22Rv1 (cell line): ENCODE results near the gene LETM1.

Source experiments
- ZFX ChIP-seq: fragments of 450-650 bp; IDR thresholded peaks from 2 replicates; pipeline ENCODE4 v1.6.1; 2017; ENCODE audit warnings: antibody characterized with exemption, borderline replicate concordance
- TF ChIP-seq, protein P1 (sequence below): fragments of 450-650 bp; IDR thresholded peaks from 2 replicates; pipeline ENCODE4 v1.5.1; 2017; ENCODE audit warnings: mild to moderate bottlenecking

- TF ChIP-seq, protein P1, sequence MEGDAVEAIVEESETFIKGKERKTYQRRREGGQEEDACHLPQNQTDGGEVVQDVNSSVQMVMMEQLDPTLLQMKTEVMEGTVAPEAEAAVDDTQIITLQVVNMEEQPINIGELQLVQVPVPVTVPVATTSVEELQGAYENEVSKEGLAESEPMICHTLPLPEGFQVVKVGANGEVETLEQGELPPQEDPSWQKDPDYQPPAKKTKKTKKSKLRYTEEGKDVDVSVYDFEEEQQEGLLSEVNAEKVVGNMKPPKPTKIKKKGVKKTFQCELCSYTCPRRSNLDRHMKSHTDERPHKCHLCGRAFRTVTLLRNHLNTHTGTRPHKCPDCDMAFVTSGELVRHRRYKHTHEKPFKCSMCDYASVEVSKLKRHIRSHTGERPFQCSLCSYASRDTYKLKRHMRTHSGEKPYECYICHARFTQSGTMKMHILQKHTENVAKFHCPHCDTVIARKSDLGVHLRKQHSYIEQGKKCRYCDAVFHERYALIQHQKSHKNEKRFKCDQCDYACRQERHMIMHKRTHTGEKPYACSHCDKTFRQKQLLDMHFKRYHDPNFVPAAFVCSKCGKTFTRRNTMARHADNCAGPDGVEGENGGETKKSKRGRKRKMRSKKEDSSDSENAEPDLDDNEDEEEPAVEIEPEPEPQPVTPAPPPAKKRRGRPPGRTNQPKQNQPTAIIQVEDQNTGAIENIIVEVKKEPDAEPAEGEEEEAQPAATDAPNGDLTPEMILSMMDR = no peak
- no peak for TF ChIP-seq ZFX
These were observed 47.6 kb downstream of the LETM1 start for GRCh38 chr4:1808396-1808795.
